Measurements from ENCODE around the gene PTPRN. TPM values are rescaled to one million over a fixed set of nuclear protein-coding genes. Genes with fewer than 3 reads are reported as not detected.

The PTPRN gene
- total and polyA plus RNA-seq, 9 of the 15 experiments (the other 6 are each of a cell fraction or from before 2014, with no cell fraction given) = 0.15 to 2.4 (median 0.43) TPM; not detected in 1

DNA sequence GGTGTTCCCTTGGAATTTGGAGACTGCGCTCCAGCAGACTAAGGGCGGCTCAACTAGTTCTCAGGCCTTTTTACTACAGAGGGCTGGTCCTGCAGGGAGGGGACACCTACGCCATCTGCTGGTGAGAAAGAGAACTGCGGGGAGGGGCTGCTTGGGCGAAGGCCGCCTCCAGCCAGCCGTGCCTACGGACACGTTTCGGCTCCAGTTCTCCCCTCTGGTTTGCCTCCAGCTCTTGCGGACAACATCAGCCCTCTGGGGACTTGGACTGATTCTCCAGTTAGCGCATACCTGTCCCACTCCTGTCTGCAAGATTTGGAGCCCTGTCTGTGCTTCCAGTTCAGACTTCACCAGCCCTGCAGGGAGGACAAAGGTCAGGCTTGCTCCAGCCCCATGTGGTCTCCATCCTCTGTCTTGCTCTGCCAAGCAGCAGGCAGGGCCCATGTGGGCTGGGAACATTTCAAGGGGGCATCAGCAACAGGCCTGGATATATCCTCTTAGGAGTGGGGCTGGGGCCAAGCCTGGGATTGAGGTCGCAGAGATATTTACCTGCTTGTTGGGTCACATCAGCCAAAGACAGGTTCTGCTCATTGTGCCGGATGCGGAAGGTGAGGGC, 10.3 kb downstream of the PTPRN start (continued):
- TF ChIP-seq, protein P1, sequence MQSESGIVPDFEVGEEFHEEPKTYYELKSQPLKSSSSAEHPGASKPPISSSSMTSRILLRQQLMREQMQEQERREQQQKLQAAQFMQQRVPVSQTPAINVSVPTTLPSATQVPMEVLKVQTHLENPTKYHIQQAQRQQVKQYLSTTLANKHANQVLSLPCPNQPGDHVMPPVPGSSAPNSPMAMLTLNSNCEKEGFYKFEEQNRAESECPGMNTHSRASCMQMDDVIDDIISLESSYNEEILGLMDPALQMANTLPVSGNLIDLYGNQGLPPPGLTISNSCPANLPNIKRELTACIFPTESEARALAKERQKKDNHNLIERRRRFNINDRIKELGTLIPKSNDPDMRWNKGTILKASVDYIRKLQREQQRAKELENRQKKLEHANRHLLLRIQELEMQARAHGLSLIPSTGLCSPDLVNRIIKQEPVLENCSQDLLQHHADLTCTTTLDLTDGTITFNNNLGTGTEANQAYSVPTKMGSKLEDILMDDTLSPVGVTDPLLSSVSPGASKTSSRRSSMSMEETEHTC (IDR thresholded peaks at IDR 0.05) = no peak
- no peak for TF ChIP-seq KDM1A (IDR thresholded peaks at IDR 0.05)
- no peak for TF ChIP-seq HMG20A (CRISPR knock-in tag; conservative IDR thresholded peaks at IDR 0.05)
- peak in 1 of 2 experiments; percentile 26; a peak in 1 of 4 replicates for TF ChIP-seq RCOR1 (IDR thresholded peaks at IDR 0.05; ENCODE audit: borderline replicate concordance in 1 of 2, low read depth in 2 of 2, low read length in 2 of 2)
- no peak for TF ChIP-seq KDM2B (CRISPR knock-in tag; IDR thresholded peaks at IDR 0.05)
- no peak for TF ChIP-seq ZNF408 (CRISPR knock-in tag; IDR thresholded peaks at IDR 0.05; ENCODE audit: low read depth)
- TF ChIP-seq, protein P2, sequence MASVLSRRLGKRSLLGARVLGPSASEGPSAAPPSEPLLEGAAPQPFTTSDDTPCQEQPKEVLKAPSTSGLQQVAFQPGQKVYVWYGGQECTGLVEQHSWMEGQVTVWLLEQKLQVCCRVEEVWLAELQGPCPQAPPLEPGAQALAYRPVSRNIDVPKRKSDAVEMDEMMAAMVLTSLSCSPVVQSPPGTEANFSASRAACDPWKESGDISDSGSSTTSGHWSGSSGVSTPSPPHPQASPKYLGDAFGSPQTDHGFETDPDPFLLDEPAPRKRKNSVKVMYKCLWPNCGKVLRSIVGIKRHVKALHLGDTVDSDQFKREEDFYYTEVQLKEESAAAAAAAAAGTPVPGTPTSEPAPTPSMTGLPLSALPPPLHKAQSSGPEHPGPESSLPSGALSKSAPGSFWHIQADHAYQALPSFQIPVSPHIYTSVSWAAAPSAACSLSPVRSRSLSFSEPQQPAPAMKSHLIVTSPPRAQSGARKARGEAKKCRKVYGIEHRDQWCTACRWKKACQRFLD (CRISPR knock-in tag; IDR thresholded peaks at IDR 0.05) = no peak
- TF ChIP-seq CBX1 (IDR thresholded peaks at IDR 0.05; ENCODE audit: low read depth) = no peak
- TF ChIP-seq ZNF274 (IDR thresholded peaks at IDR 0.05; ENCODE audit: borderline replicate concordance, low read depth, low read length) = no peak
- TF ChIP-seq, protein P3, sequence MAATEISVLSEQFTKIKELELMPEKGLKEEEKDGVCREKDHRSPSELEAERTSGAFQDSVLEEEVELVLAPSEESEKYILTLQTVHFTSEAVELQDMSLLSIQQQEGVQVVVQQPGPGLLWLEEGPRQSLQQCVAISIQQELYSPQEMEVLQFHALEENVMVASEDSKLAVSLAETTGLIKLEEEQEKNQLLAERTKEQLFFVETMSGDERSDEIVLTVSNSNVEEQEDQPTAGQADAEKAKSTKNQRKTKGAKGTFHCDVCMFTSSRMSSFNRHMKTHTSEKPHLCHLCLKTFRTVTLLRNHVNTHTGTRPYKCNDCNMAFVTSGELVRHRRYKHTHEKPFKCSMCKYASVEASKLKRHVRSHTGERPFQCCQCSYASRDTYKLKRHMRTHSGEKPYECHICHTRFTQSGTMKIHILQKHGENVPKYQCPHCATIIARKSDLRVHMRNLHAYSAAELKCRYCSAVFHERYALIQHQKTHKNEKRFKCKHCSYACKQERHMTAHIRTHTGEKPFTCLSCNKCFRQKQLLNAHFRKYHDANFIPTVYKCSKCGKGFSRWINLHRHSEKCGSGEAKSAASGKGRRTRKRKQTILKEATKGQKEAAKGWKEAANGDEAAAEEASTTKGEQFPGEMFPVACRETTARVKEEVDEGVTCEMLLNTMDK (IDR thresholded peaks at IDR 0.05; ENCODE audit: borderline replicate concordance, insufficient read depth, low read depth, low read length, poor library complexity, severe bottlenecking) = peak; percentile 32
- no peak for TF ChIP-seq SAFB2 (IDR thresholded peaks at IDR 0.05; ENCODE audit: borderline replicate concordance, low read depth, low read length, severe bottlenecking)
- TF ChIP-seq GATAD2B (IDR thresholded peaks at IDR 0.05; ENCODE audit: borderline replicate concordance) = no peak
- TF ChIP-seq, protein P4, sequence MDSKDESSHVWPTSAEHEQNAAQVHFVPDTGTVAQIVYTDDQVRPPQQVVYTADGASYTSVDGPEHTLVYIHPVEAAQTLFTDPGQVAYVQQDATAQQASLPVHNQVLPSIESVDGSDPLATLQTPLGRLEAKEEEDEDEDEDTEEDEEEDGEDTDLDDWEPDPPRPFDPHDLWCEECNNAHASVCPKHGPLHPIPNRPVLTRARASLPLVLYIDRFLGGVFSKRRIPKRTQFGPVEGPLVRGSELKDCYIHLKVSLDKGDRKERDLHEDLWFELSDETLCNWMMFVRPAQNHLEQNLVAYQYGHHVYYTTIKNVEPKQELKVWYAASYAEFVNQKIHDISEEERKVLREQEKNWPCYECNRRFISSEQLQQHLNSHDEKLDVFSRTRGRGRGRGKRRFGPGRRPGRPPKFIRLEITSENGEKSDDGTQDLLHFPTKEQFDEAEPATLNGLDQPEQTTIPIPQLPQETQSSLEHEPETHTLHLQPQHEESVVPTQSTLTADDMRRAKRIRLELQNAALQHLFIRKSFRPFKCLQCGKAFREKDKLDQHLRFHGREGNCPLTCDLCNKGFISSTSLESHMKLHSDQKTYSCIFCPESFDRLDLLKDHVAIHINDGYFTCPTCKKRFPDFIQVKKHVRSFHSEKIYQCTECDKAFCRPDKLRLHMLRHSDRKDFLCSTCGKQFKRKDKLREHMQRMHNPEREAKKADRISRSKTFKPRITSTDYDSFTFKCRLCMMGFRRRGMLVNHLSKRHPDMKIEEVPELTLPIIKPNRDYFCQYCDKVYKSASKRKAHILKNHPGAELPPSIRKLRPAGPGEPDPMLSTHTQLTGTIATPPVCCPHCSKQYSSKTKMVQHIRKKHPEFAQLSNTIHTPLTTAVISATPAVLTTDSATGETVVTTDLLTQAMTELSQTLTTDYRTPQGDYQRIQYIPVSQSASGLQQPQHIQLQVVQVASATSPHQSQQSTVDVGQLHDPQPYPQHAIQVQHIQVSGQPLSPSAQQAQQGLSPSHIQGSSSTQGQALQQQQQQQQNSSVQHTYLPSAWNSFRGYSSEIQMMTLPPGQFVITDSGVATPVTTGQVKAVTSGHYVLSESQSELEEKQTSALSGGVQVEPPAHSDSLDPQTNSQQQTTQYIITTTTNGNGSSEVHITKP (IDR thresholded peaks at IDR 0.05; ENCODE audit: partially characterized antibody) = no peak
- no peak for TF ChIP-seq EP300 (IDR thresholded peaks at IDR 0.05; ENCODE audit: low read length)
- TF ChIP-seq RAD21 (CRISPR knock-in tag; conservative IDR thresholded peaks at IDR 0.05 in 1 of 2, IDR thresholded peaks at IDR 0.05 in 1 of 2) = peak; percentile 77 to 85
- TF ChIP-seq ZNF699 (CRISPR knock-in tag; IDR thresholded peaks at IDR 0.05; ENCODE audit: insufficient replicate concordance) = no peak
- TF ChIP-seq TFAM (CRISPR knock-in tag; conservative IDR thresholded peaks at IDR 0.05) = no peak
- no peak for TF ChIP-seq FOXA3 (CRISPR knock-in tag; conservative IDR thresholded peaks at IDR 0.05 in 1 of 2, IDR thresholded peaks at IDR 0.05 in 1 of 2)
- no peak for TF ChIP-seq ELF2 (CRISPR knock-in tag; IDR thresholded peaks at IDR 0.05)
